ENCODE data around the gene GP9. TPM values are rescaled to one million over a fixed set of nuclear protein-coding genes. Genes with fewer than 3 reads are reported as not detected.

The GP9 gene
- total and polyA plus RNA-seq, 8 donors = not detected

- TF ChIP-seq EP300 (IDR thresholded peaks at IDR 0.05) (no peak), POLR2AphosphoS5 (IDR thresholded peaks at IDR 0.05) (no peak)
Measured at GRCh38 chr3:129018271-129018670, 42.3 kb upstream of the GP9 start.

GRCh38 chr3:129018751-129019150 is 41.8 kb upstream of the GP9 start:
- Histone ChIP-seq H3K9me3 (no peaks in the 10 kb centered on the region), H3K27ac (peak overlapping the region in 2 of 5 donors; percentile 67 to 70), H3K4me3 (no peak overlapping the region), H3K27me3 (no peaks in the 10 kb centered on the region), H3K36me3 (no peaks in the 10 kb centered on the region), H3K4me1 (peaks cover 13 to 49% (median 36%) of the 10 kb centered on the region in 4 donors)
- TF ChIP-seq CTCF (IDR thresholded peaks at IDR 0.05) (no peak), POLR2A (IDR thresholded peaks at IDR 0.05) (no peak), POLR2AphosphoS5 (IDR thresholded peaks at IDR 0.05) (no peak), EP300 (IDR thresholded peaks at IDR 0.05) (no peak)
- WGBS, 5 donors = 75 to 89% (median 85%) methylated on average over 9 of the region's 9 CpGs
- DNase-seq = no peak
- intact Hi-C loops (cut with DNase I; ENCODE audit: low total_unique reads) = no loop called here

More at GRCh38 chr3:129018271-129018670, 42.3 kb upstream of the GP9 start:
- DNase-seq = no peak
- H3K4me1 ChIP-seq = peaks cover 13 to 48% (median 34%) of the 10 kb centered on the region in 4 donors
- intact Hi-C loops (cut with DNase I; ENCODE audit: low total_unique reads) = no loop called here
- H3K4me3 ChIP-seq = no peak overlapping the region
- peak overlapping the region in 3 of 5 donors; percentile 67 to 70 (median 69) for H3K27ac ChIP-seq
- H3K9me3 ChIP-seq = no peaks in the 10 kb centered on the region
- H3K27me3 ChIP-seq = no peaks in the 10 kb centered on the region
- WGBS, 5 donors = 54 to 76% (median 65%) methylated on average over 2 of the region's 2 CpGs
- H3K36me3 ChIP-seq = no peaks in the 10 kb centered on the region

- intact Hi-C loops (cut with DNase I; ENCODE audit: low total_unique reads) = no loop called here
- TF ChIP-seq POLR2AphosphoS5 (IDR thresholded peaks at IDR 0.05) (no peak), CTCF (IDR thresholded peaks at IDR 0.05) (no peak), EP300 (IDR thresholded peaks at IDR 0.05) (no peak), POLR2A (IDR thresholded peaks at IDR 0.05) (no peak)
- H3K27ac ChIP-seq = peak overlapping the region in 1 of 5 donors; percentile 42
- peaks cover 13 to 55% (median 39%) of the 10 kb centered on the region in 4 donors for H3K4me1 ChIP-seq
- H3K9me3 ChIP-seq = no peaks in the 10 kb centered on the region
- WGBS, 5 donors = 76 to 93% (median 85%) methylated on average over 3 of the region's 3 CpGs
- no peak for DNase-seq
- no peak overlapping the region for H3K4me3 ChIP-seq
- no peaks in the 10 kb centered on the region for H3K36me3 ChIP-seq
- H3K27me3 ChIP-seq = no peaks in the 10 kb centered on the region
Measured at GRCh38 chr3:129019266-129019665, 41.3 kb upstream of the GP9 start.

- no peak for DNase-seq
Measured at GRCh38 chr3:129020691-129021090, 39.9 kb upstream of the GP9 start.

More at GRCh38 chr3:129020691-129021090, 39.9 kb upstream of the GP9 start:
- H3K9me3 ChIP-seq = no peaks in the 10 kb centered on the region
- H3K27me3 ChIP-seq = no peaks in the 10 kb centered on the region
- intact Hi-C loops (cut with DNase I; ENCODE audit: low total_unique reads) = no loop called here
- no peaks in the 10 kb centered on the region for H3K36me3 ChIP-seq
- H3K4me3 ChIP-seq = no peak overlapping the region
- H3K27ac ChIP-seq = peak overlapping the region; percentile 38 to 87 (median 69)
- no peak for TF ChIP-seq POLR2A (IDR thresholded peaks at IDR 0.05)
- TF ChIP-seq POLR2AphosphoS5 (IDR thresholded peaks at IDR 0.05) = no peak
- no peak for TF ChIP-seq CTCF (IDR thresholded peaks at IDR 0.05)
- no peak for TF ChIP-seq EP300 (IDR thresholded peaks at IDR 0.05)
- peaks cover 22 to 65% (median 33%) of the 10 kb centered on the region in 4 donors for H3K4me1 ChIP-seq
- WGBS, 5 donors = 62 to 77% (median 72%) methylated on average over 3 to 5 of the region's 5 CpGs
